LNCaP clone FGC (cell line): ENCODE data around the gene EXOSC7.

Experiments used
- DNase-seq: peaks from one replicate; pipeline ENCODE4 v3.0.0-alpha.2; 2011; ENCODE audit warnings: low read depth
- H3K4me3 ChIP-seq: 2 replicates; pipeline ENCODE4 v1.5.1; 2011; ENCODE audit warnings: mild to moderate bottlenecking, low read depth, low read length, control low read depth
- TF ChIP-seq, protein P1 (sequence below): IDR thresholded peaks from 2 replicates; pipeline ENCODE4 v1.5.1; 2012; ENCODE audit warnings: mild to moderate bottlenecking; ENCODE audit not compliant: control insufficient read depth, insufficient read depth; ENCODE audit errors: extremely low read depth

Gene EXOSC7

DNA sequence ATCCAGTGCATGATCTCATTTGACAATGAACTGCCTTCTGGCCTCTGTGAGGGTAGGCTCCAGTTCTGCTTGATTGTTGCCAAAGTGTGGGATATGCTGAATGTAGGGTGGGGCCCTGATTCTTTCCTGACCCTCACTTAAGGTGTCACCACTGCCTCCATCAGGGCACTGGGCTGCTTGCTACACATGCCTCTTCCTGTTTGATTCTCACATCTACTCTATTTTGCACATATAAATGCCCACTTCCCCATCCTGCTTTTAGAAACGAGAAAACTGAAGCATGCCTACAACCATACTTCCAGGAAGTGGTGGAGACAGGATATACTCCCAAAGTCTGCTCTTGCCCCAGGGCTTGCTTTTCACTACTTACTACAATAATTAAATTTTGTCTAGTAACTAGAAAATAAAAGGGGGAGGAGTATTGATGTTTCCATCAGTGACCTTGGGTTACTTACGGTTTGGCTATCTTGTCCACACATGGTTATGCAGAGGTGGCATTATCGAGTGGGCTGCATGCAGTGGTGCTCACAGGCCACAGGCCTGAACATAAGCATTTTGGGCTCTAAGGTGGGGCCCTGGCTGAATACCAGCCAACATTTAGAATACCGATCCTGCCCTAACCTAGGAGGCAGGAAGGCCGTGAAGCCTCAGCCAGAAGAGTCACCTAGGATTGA, 6.8 kb upstream of the EXOSC7 start:
- H3K4me3 ChIP-seq, result no peak overlapping the region
- no peak for DNase-seq

DNA sequence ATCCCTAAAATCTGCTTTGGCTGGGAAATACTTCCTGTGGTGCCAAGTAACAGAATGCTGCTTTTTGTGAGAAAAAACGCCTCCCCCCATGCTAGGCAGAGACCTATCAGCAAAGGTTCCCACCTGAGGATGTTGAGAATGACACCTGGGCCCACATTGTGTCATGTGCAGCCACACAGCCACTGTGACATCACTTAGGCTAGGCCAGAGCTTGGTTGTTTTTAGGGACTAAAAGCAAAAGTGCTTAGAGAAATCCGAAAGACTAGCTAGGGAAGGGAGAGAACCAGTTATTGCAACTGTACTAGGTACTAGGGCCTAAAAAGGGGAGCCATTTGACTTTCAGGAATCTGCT, 6.2 kb upstream of the EXOSC7 start:
- TF ChIP-seq, protein P1, sequence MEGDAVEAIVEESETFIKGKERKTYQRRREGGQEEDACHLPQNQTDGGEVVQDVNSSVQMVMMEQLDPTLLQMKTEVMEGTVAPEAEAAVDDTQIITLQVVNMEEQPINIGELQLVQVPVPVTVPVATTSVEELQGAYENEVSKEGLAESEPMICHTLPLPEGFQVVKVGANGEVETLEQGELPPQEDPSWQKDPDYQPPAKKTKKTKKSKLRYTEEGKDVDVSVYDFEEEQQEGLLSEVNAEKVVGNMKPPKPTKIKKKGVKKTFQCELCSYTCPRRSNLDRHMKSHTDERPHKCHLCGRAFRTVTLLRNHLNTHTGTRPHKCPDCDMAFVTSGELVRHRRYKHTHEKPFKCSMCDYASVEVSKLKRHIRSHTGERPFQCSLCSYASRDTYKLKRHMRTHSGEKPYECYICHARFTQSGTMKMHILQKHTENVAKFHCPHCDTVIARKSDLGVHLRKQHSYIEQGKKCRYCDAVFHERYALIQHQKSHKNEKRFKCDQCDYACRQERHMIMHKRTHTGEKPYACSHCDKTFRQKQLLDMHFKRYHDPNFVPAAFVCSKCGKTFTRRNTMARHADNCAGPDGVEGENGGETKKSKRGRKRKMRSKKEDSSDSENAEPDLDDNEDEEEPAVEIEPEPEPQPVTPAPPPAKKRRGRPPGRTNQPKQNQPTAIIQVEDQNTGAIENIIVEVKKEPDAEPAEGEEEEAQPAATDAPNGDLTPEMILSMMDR, result no peak
- no peak for DNase-seq
- no peak overlapping the region for H3K4me3 ChIP-seq

More for the DNA sequence above, 6.8 kb upstream of the EXOSC7 start:
- TF ChIP-seq, protein P1, result no peak

DNA sequence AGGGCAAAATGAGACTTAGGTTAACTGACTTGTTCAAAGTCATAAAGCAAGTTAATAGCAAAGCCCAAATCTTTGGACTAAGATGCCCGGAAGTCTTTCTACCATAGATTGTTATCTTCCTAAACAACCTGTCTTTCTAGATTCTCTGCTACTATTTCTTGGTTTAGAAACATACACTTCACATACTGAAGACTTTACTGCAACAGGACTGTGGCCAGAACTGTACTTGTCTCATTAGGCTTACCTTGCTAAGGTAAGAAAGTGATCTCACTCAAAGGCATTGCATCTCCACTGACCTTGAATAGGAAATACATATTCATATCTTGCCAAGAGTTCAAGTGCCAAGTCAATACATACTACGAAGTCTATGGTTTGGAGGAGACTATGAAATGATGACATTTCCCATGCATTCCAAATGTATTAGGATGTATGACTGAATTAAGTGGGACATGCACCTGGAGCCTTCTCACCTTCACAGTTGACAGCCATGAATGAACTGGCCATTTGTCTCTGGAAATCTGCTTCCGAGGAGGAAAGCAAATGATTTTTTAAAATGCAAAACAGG, 5.0 kb upstream of the EXOSC7 start:
- H3K4me3 ChIP-seq, result 0 out of 2 replicates have a peak overlapping the region, but pooled peaks have one; percentile 3
- DNase-seq, result peak; percentile 95
- TF ChIP-seq, protein P1, result no peak

DNA sequence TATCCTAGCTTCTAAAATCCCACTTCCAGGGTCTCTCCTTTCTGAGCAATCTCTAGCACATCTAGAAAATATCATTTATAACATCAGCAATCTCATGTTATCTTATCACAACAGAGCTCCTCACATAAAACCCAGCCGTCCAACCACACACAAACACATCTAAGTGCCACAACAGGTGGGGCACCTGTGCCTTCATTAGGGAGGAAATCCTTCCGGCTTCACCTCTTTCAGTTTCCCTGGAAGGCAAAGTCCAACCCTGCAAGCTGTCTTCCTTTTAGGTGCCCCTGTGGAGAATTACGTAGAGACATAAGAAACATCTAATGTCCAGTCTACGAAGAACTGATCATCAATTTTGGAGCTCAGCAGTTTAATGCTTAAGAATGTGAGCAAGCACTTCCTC, 1.6 kb upstream of the EXOSC7 start:
- peak overlapping the region; percentile 94 for H3K4me3 ChIP-seq
- no peak for DNase-seq
- TF ChIP-seq, protein P1, result no peak

DNA sequence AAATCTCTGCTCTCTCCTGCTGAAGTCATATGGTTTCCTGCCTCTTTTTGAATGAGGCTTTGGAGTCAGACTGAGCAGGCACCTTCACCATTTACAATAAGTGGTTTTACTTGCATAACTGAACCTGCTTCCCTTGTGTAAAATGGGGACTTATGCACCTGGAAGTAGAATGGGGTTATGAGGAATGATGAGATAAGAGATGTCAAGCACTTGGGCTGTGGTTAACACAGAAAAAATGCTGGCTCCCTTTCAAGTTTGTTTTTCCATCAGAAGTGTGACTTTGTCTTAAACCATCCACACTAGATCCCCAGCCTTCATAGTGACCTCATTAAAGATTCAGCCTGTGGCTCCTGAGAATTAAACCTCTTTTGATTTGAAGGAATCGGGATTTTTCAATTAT, 5.2 kb downstream of the EXOSC7 start:
- H3K4me3 ChIP-seq, result no peak overlapping the region
- TF ChIP-seq, protein P1, result no peak

DNA sequence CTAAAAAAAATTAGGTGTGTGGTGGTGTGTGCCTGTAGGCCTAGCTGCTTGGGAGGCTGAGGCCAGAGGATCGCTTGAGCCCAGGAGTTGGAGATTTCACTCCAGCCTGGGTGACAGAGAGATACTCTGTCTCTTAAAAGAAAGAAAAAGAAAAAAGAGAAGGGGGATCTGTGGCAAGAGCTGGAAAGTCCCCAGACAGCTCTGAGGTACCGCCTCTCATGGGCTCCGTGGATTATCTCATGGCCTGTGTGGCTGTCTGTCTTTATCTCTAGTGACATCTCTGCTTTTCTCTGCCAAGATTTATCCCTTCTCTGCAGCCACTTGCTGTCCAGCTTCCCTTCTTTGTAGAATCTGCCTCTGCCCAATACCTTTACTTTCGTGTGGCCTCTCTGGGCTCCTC, 5.7 kb downstream of the EXOSC7 start:
- TF ChIP-seq, protein P1, result no peak
- no peak for DNase-seq
- H3K4me3 ChIP-seq, result no peak overlapping the region

More for the DNA sequence above, 5.2 kb downstream of the EXOSC7 start:
- no peak for DNase-seq

DNA sequence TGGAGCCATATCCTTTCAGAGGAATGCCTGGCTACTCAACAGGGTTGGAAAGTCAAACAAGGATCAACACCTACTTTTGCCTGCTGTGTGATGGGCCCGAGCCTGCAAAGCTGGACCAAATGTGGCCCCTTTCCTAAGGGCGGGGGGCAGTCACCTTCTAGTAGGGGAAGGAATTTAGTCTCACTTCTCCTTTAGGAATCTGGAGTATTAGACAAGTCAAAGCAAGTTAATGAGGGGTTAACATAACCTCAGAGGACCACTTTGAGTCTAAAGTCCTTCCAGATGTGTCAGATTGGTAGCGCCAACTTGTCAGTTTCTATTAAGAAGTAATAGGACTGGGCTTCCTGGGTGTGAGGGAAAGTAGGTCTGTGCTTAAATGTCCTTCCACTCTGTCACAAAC, 6.8 kb downstream of the EXOSC7 start:
- no peak overlapping the region for H3K4me3 ChIP-seq
- TF ChIP-seq, protein P1, result no peak
- no peak for DNase-seq
